OCI-M2 (cell line): ENCODE measurements around the gene THAP3.

Experiments
- DNase-seq: peaks from one replicate; lab custom pipeline; 2025; ENCODE audit not compliant: unreplicated experiment; lab: John Stamatoyannopoulos, UW

Gene THAP3

GRCh38 chr1:6666696-6667095 is 42.0 kb downstream of the THAP3 start:
- no peak for DNase-seq

- no peak for DNase-seq
Observed at GRCh38 chr1:6667139-6667538, 42.5 kb downstream of the THAP3 start.

GRCh38 chr1:6668503-6668902 is 43.8 kb downstream of the THAP3 start:
- DNase-seq = no peak

GRCh38 chr1:6672558-6672957 is 47.9 kb downstream of the THAP3 start:
- peak; percentile 51 for DNase-seq

- DNase-seq = no peak
Observed at GRCh38 chr1:6673816-6674398, 49.2 kb downstream of the THAP3 start.

- DNase-seq = no peak
Observed at GRCh38 chr1:6674771-6675170, 50.1 kb downstream of the THAP3 start.

GRCh38 chr1:6675941-6676340 is 51.3 kb downstream of the THAP3 start:
- DNase-seq = no peak
